PC-9 (cell line): ENCODE data around the gene UGDH. TPM values are rescaled to one million over a fixed set of nuclear protein-coding genes. Genes with fewer than 3 reads are reported as not detected.
"Not testable (repeated sequence)": the region's sequence is repeated elsewhere in the genome, so short reads cannot be mapped to it uniquely, and the experiment has no call there.

ENCODE experiments used
- BruUV-seq: library from RNA; stranded (reverse); fragments of 400-500 nt; replicated peaks from 2 replicates; lab custom pipeline; 2021; lab: Mats Ljungman, UMichigan
- CTCF ChIA-PET: fragments of 300-600 bp; sonication (Branson Sonifier 250); formaldehyde crosslinking; loops from one replicate; lab custom pipeline; 2022; ENCODE audit warnings: antibody characterized with exemption; lab: Charles Lee
- POLR2A ChIA-PET: fragments of 300-600 bp; sonication (Branson Sonifier 250); formaldehyde crosslinking; loops from one replicate; lab custom pipeline; 2022; ENCODE audit warnings: antibody characterized with exemption; ENCODE audit not compliant: unreplicated experiment; lab: Charles Lee
- DNase-seq, 2 experiments: peaks; one replicate each; pipeline versions ENCODE4 v3.0.0 to v3.0.0-alpha.2; 2015 to 2022; ENCODE audit warnings: mixed read lengths in 1 of 2
- H2AFZ ChIP-seq: fragments of 200-600 bp; sonication (generic); 2 replicates; pipeline ENCODE4 v1.8.1; 2017; ENCODE audit warnings: antibody characterized with exemption
- H3F3A ChIP-seq: fragments of 200-600 bp; sonication (generic); 2 replicates; pipeline ENCODE4 v1.8.1; 2017; ENCODE audit warnings: antibody characterized with exemption, mild to moderate bottlenecking, low read depth; ENCODE audit not compliant: insufficient read depth
- H3K27ac ChIP-seq: fragments of 200-600 bp; sonication (generic); 2 replicates; pipeline ENCODE4 v1.6.1; 2016; ENCODE audit warnings: mixed run types
- H3K27me3 ChIP-seq: fragments of 200-600 bp; sonication (generic); 2 replicates; pipeline ENCODE4 v1.6.1; 2016; ENCODE audit warnings: low read depth, mixed run types; ENCODE audit not compliant: insufficient read depth
- H3K36me3 ChIP-seq: fragments of 200-600 bp; sonication (generic); 2 replicates; pipeline ENCODE4 v1.6.1; 2016; ENCODE audit warnings: low read depth, mixed run types
- H3K4me1 ChIP-seq: fragments of 200-600 bp; sonication (generic); replicated peaks from 2 replicates; pipeline ENCODE4 v1.6.1; 2016; ENCODE audit warnings: mixed run types; ENCODE audit not compliant: insufficient read depth
- H3K4me2 ChIP-seq: fragments of 200-600 bp; sonication (generic); 2 replicates; pipeline ENCODE4 v1.6.1; 2017; ENCODE audit warnings: mixed run types
- H3K4me3 ChIP-seq: fragments of 200-600 bp; sonication (generic); 2 replicates; pipeline ENCODE4 v1.6.1; 2016; ENCODE audit warnings: mixed run types
- H3K79me2 ChIP-seq: fragments of 200-600 bp; sonication (generic); 2 replicates; pipeline ENCODE4 v1.6.1; 2017; ENCODE audit warnings: low read depth, mixed run types
- H3K9me2 ChIP-seq: fragments of 200-600 bp; sonication (generic); 2 replicates; pipeline ENCODE4 v1.8.1; 2017; ENCODE audit warnings: mild to moderate bottlenecking; ENCODE audit not compliant: insufficient read depth
- H3K9me3 ChIP-seq: fragments of 200-600 bp; sonication (generic); 2 replicates; pipeline ENCODE4 v1.8.1; 2016; ENCODE audit warnings: low read depth; ENCODE audit not compliant: insufficient read depth
- H4K20me1 ChIP-seq: fragments of 200-600 bp; sonication (generic); 2 replicates; pipeline ENCODE4 v1.8.1; 2017; ENCODE audit not compliant: insufficient read depth
- CTCF ChIP-seq: fragments of 200-600 bp; sonication (generic); conservative IDR thresholded peaks from 2 replicates; pipeline ENCODE4 v1.6.1; 2017; ENCODE audit warnings: mixed run types, antibody characterized with exemption, mild to moderate bottlenecking, moderate library complexity
- EZH2 ChIP-seq: fragments of 200-600 bp; sonication (generic); IDR thresholded peaks from 2 replicates; pipeline ENCODE4 v1.8.0; 2017; ENCODE audit warnings: antibody characterized with exemption, low read depth
- intact Hi-C: fragments of 100-400 bp; cut with micrococcal nuclease; formaldehyde crosslinking; loops from one replicate; pipeline ENCODE4 v1.10.0; 2022; ENCODE audit not compliant: unreplicated experiment
- total RNA-seq: library from RNA; stranded (reverse); gene quantifications from 2 replicates; pipeline ENCODE4 v1.2.3, GENCODE V29; 2021

UGDH gene
- total RNA-seq, 1 experiment from 2014 or later = 98.5 TPM

DNA sequence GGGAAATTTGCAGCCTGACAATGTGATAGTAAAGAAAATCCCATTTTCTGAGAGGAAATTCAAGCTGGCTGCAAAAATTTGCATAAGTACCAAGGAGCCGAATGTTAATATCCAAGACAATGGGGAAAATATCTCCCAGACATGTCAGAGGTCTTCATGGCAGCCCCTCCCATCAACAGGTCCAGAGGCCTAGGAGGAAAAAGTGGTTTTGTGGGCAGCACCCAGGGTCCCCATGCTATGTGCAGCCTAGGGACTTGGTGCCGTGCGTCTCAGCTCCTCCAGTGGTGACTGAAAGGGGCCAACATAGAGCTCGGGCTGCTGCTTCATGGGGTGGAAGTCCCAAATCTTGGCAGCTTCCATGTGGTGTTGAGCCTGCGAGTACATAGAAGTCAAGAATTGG is 6.3 kb upstream of the UGDH start:
- POLR2A ChIA-PET = interaction anchor here (0.7 kb wide), 1 partner anchor 43 kb away, joined by 10 read pairs; no protein-coding TSS in a partner anchor
- Histone ChIP-seq H2AFZ (no peak overlapping the region), H3K36me3 (peaks cover 51% of the 10 kb centered on the region), H3K27ac (no peak overlapping the region), H3K9me3 (peaks cover 26% of the 10 kb centered on the region), H3K9me2 (no peaks in the 10 kb centered on the region), H4K20me1 (no peaks in the 10 kb centered on the region), H3K4me3 (no peak overlapping the region), H3K4me2 (no peak overlapping the region), H3K4me1 (peaks cover 22% of the 10 kb centered on the region), H3K27me3 (no peaks in the 10 kb centered on the region), H3F3A (peaks cover 16% of the 10 kb centered on the region), H3K79me2 (peaks cover 43% of the 10 kb centered on the region)
- BruUV-seq = no TSS peak
- DNase-seq = no peak
- CTCF ChIA-PET = no interaction called here
- TF ChIP-seq CTCF = no peak
- TF ChIP-seq EZH2 = no peak
- intact Hi-C loops = no loop called here

DNA sequence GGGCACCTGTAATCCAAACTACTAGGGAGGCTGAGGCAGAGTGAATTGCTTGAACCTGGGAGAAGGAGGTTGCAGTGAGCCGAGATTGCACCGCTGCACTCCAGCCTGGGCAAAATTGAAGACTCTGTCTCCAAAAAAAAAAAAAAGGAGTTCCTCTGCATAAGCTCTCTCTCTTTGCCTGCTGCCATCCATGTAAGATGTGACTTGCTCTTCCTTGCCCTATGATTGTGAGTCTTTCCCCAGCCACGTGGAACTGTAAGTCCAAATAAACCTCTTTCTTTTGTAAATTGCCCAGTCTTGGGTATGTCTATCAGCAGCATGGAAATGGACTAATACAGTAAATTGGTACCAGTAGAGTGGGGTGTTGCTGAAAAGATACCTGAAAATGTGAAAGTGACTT is 5.0 kb upstream of the UGDH start:
- Histone ChIP-seq H3K79me2 (peaks cover 49% of the 10 kb centered on the region), H3F3A (peaks cover 14% of the 10 kb centered on the region)
- intact Hi-C loops = not testable (repeated sequence)

GRCh38 chr4:39530682-39531081 is 3.4 kb upstream of the UGDH start:
- intact Hi-C loops = no loop called here
- Histone ChIP-seq H3K27me3 (no peaks in the 10 kb centered on the region), H3K9me3 (peaks cover 26% of the 10 kb centered on the region), H3K27ac (no peak overlapping the region), H3K4me3 (no peak overlapping the region), H3K36me3 (peaks cover 45% of the 10 kb centered on the region), H3F3A (peaks cover 14% of the 10 kb centered on the region), H3K9me2 (no peaks in the 10 kb centered on the region), H3K4me2 (no peak overlapping the region), H3K4me1 (peaks cover 13% of the 10 kb centered on the region), H3K79me2 (peaks cover 57% of the 10 kb centered on the region), H4K20me1 (peaks cover 5% of the 10 kb centered on the region), H2AFZ (no peak overlapping the region)
- CTCF ChIA-PET = no interaction called here
- BruUV-seq = no TSS peak
- DNase-seq = no peak
- TF ChIP-seq CTCF (no peak), EZH2 (no peak)
- POLR2A ChIA-PET = no interaction called here

More for the DNA sequence above, 5.0 kb upstream of the UGDH start:
- POLR2A ChIA-PET, H3K4me2 ChIP-seq, BruUV-seq, H2AFZ ChIP-seq, H3K4me3 ChIP-seq, H3K27ac ChIP-seq, CTCF ChIA-PET, H3K27me3 ChIP-seq, DNase-seq, H3K9me2 ChIP-seq, H4K20me1 ChIP-seq: not testable (repeated sequence)
- Histone ChIP-seq H3K9me3 (peaks cover 26% of the 10 kb centered on the region), H3K36me3 (peaks cover 51% of the 10 kb centered on the region), H3K4me1 (peaks cover 13% of the 10 kb centered on the region)

GRCh38 chr4:39529534-39529933 is 2.3 kb upstream of the UGDH start:
- ChIA-PET POLR2A (interaction anchor here (0.6 kb wide), 1 partner anchor 1614 kb away, joined by 4 read pairs; no protein-coding TSS in a partner anchor), CTCF (no interaction called here)
- Histone ChIP-seq H3K79me2 (peaks cover 65% of the 10 kb centered on the region), H3K27me3 (no peaks in the 10 kb centered on the region), H2AFZ (no peak overlapping the region), H3K27ac (peak overlapping the region; percentile 95), H3K4me1 (peaks cover 19% of the 10 kb centered on the region), H3F3A (peaks cover 19% of the 10 kb centered on the region), H4K20me1 (peaks cover 5% of the 10 kb centered on the region), H3K4me3 (peak overlapping the region; percentile 78), H3K9me3 (peaks cover 26% of the 10 kb centered on the region), H3K4me2 (peak overlapping the region; percentile 73), H3K9me2 (no peaks in the 10 kb centered on the region), H3K36me3 (peaks cover 43% of the 10 kb centered on the region)
- no peak for DNase-seq
- BruUV-seq = no TSS peak
- TF ChIP-seq CTCF = no peak
- no peak for TF ChIP-seq EZH2
- intact Hi-C loops = loop anchor here (5.0 kb wide), 2 partner anchors 62 to 168 kb away; partner anchors contain the start of gene UBE2K
